Measurements from ENCODE around the gene ABLIM1.

The ABLIM1 gene

GRCh38 chr10:114683593-114683992, 25.5 kb upstream of the ABLIM1 start:
- Histone ChIP-seq H3K4me1 (ENCODE audit: control insufficient read depth, insufficient read depth, low read length) (peaks cover 58% of the 10 kb centered on the region), H3K4me3 (ENCODE audit: low read depth, low read length) (no peak overlapping the region), H3K27ac (ENCODE audit: extremely low read depth, low read depth, low read length) (peak overlapping the region; percentile 25; the same call in 1 of the 2 replicates), H3K9me3 (ENCODE audit: control insufficient read depth, insufficient read depth, low read depth, low read length) (no peaks in the 10 kb centered on the region), H3K36me3 (ENCODE audit: control insufficient read depth in 2 of 2, insufficient read depth in 1 of 2, low read length in 2 of 2) (no peaks in the 10 kb centered on the region)
- POLR2A ChIA-PET, result no interaction called here
- CTCF ChIA-PET, result no interaction called here
- TF ChIP-seq ZNF621 (tag by site-specific recombination; IDR thresholded peaks at IDR 0.05), result no peak
- no peak for TF ChIP-seq OVOL3 (tag by site-specific recombination; IDR thresholded peaks at IDR 0.05)
- TF ChIP-seq SETDB1 (IDR thresholded peaks at IDR 0.05; ENCODE audit: insufficient read length, low read length), result no peak
- no peak for TF ChIP-seq ZNF664 (tag by site-specific recombination; IDR thresholded peaks at IDR 0.05)
- no peak for TF ChIP-seq ZNF510 (tag by site-specific recombination; IDR thresholded peaks at IDR 0.05; ENCODE audit: insufficient replicate concordance)

GRCh38 chr10:114683162-114683561, 25.1 kb upstream of the ABLIM1 start:
- CTCF ChIA-PET, result interaction anchor here (1.5 to 1.6 kb wide), 2 partner anchors 11 to 13 kb away, joined by 4 to 6 read pairs; no protein-coding TSS in a partner anchor
- peaks cover 60% of the 10 kb centered on the region for H3K4me1 ChIP-seq (ENCODE audit: control insufficient read depth, insufficient read depth, low read length)
- POLR2A ChIA-PET, result no interaction called here

GRCh38 chr10:114682532-114682931, 24.5 kb upstream of the ABLIM1 start:
- peak; percentile 56; the same call in 1 of the 2 replicates for TF ChIP-seq ZNF10 (tag by site-specific recombination; IDR thresholded peaks at IDR 0.05)
- TF ChIP-seq WT1 (tag by site-specific recombination; IDR thresholded peaks at IDR 0.05), result peak; percentile 73
- no peak for TF ChIP-seq ZSCAN23 (tag by site-specific recombination; IDR thresholded peaks at IDR 0.05)
- no peak for TF ChIP-seq GLIS1 (tag by site-specific recombination; IDR thresholded peaks at IDR 0.05)
- TF ChIP-seq PRDM6 (tag by site-specific recombination; IDR thresholded peaks at IDR 0.05), result peak; percentile 61
- ChIA-PET CTCF (interaction anchor here (0.6 to 1.6 kb wide), 4 partner anchors 12 to 264 kb away, joined by 3 to 6 read pairs (median 4); no protein-coding TSS in a partner anchor), POLR2A (no interaction called here)
- H3K9me3 ChIP-seq (ENCODE audit: control insufficient read depth, insufficient read depth, low read depth, low read length), result no peaks in the 10 kb centered on the region
- no peaks in the 10 kb centered on the region for H3K36me3 ChIP-seq (ENCODE audit: control insufficient read depth in 2 of 2, insufficient read depth in 1 of 2, low read length in 2 of 2)
- H3K4me3 ChIP-seq (ENCODE audit: low read depth, low read length), result no peak overlapping the region
- H3K27ac ChIP-seq (ENCODE audit: extremely low read depth, low read depth, low read length), result peak overlapping the region; percentile 20; the same call in 1 of the 2 replicates
- peaks cover 57% of the 10 kb centered on the region for H3K4me1 ChIP-seq (ENCODE audit: control insufficient read depth, insufficient read depth, low read length)

More at GRCh38 chr10:114683162-114683561, 25.1 kb upstream of the ABLIM1 start:
- Histone ChIP-seq H3K27ac (ENCODE audit: extremely low read depth, low read depth, low read length) (peak overlapping the region; percentile 25; the same call in 1 of the 2 replicates), H3K4me3 (ENCODE audit: low read depth, low read length) (no peak overlapping the region), H3K36me3 (ENCODE audit: control insufficient read depth in 2 of 2, insufficient read depth in 1 of 2, low read length in 2 of 2) (no peaks in the 10 kb centered on the region), H3K9me3 (ENCODE audit: control insufficient read depth, insufficient read depth, low read depth, low read length) (no peaks in the 10 kb centered on the region)
- TF ChIP-seq YY2 (tag by site-specific recombination; IDR thresholded peaks at IDR 0.05) (no peak), FEZF1 (tag by site-specific recombination; IDR thresholded peaks at IDR 0.05) (0 out of 2 replicates have a peak, but pooled peaks have one; percentile 18), ZNF10 (tag by site-specific recombination; IDR thresholded peaks at IDR 0.05) (0 out of 2 replicates have a peak, but pooled peaks have one; percentile 19)

GRCh38 chr10:114682121-114682520, 24.0 kb upstream of the ABLIM1 start:
- TF ChIP-seq ZNF16 (tag by site-specific recombination; IDR thresholded peaks at IDR 0.05; ENCODE audit: low read depth) (no peak), OVOL3 (tag by site-specific recombination; IDR thresholded peaks at IDR 0.05) (no peak), ZBTB7A (tag by site-specific recombination; IDR thresholded peaks at IDR 0.05; ENCODE audit: low read depth) (no peak)
- peaks cover 55% of the 10 kb centered on the region for H3K4me1 ChIP-seq (ENCODE audit: control insufficient read depth, insufficient read depth, low read length)
- no peak overlapping the region for H3K27ac ChIP-seq (ENCODE audit: extremely low read depth, low read depth, low read length)
- no peaks in the 10 kb centered on the region for H3K9me3 ChIP-seq (ENCODE audit: control insufficient read depth, insufficient read depth, low read depth, low read length)
- POLR2A ChIA-PET, result no interaction called here
- CTCF ChIA-PET, result interaction anchor here (0.5 to 1.6 kb wide), 5 partner anchors 12 to 265 kb away, joined by 3 to 6 read pairs (median 4); no protein-coding TSS in a partner anchor
- no peaks in the 10 kb centered on the region for H3K36me3 ChIP-seq (ENCODE audit: control insufficient read depth in 2 of 2, insufficient read depth in 1 of 2, low read length in 2 of 2)
- no peak overlapping the region for H3K4me3 ChIP-seq (ENCODE audit: low read depth, low read length)
